ENCODE results near the gene PRDM16.

DNA sequence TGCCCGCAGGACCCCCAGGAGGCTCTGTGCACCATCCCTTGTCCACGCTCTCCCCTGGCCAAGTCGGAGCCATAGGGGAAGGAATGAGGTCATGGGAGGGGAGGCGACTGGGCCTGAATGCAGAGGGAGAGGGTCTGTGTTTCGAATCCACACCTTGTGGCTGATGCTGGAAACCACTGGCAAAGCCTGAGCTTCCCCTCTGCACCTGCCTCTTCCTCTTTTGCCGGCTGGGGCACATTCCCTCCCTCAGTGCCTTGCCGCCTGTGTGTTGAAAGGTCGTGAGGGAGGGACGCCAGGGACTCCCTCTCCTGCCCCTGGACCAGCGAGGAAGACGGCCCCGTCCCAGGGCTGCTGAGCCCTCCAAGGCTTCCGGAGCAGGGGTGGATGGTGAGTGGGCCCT is 27.3 kb downstream of the PRDM16 start:
- no peak for TF ChIP-seq POLR2A (IDR thresholded peaks at IDR 0.05)
- TF ChIP-seq, protein P1, sequence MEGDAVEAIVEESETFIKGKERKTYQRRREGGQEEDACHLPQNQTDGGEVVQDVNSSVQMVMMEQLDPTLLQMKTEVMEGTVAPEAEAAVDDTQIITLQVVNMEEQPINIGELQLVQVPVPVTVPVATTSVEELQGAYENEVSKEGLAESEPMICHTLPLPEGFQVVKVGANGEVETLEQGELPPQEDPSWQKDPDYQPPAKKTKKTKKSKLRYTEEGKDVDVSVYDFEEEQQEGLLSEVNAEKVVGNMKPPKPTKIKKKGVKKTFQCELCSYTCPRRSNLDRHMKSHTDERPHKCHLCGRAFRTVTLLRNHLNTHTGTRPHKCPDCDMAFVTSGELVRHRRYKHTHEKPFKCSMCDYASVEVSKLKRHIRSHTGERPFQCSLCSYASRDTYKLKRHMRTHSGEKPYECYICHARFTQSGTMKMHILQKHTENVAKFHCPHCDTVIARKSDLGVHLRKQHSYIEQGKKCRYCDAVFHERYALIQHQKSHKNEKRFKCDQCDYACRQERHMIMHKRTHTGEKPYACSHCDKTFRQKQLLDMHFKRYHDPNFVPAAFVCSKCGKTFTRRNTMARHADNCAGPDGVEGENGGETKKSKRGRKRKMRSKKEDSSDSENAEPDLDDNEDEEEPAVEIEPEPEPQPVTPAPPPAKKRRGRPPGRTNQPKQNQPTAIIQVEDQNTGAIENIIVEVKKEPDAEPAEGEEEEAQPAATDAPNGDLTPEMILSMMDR (IDR thresholded peaks at IDR 0.05) = no peak

Data from testis (tissue), 2 donors.